Nucleus accumbens (tissue), 56 donors: ENCODE data around the gene SYT1.

ENCODE experiments used
- DNase-seq, 56 donors: peaks; one replicate each; lab custom pipeline; 2025; lab: John Stamatoyannopoulos, UW

Gene SYT1

GRCh38 chr12:79125358-79125757 is 260.8 kb downstream of the SYT1 start:
- no peak for DNase-seq

GRCh38 chr12:79127271-79127751 is 262.7 kb downstream of the SYT1 start:
- no peak for DNase-seq

GRCh38 chr12:79128956-79129355 is 264.4 kb downstream of the SYT1 start:
- no peak for DNase-seq

GRCh38 chr12:79138872-79139271 is 274.3 kb downstream of the SYT1 start:
- DNase-seq, result no peak

GRCh38 chr12:79140711-79141110 is 276.1 kb downstream of the SYT1 start:
- DNase-seq, result no peak

GRCh38 chr12:79141776-79142175 is 277.2 kb downstream of the SYT1 start:
- no peak for DNase-seq

GRCh38 chr12:79143803-79144202 is 279.2 kb downstream of the SYT1 start:
- no peak for DNase-seq

- no peak for DNase-seq
Observed at GRCh38 chr12:79151956-79152355, 287.4 kb downstream of the SYT1 start.

- no peak for DNase-seq
Observed at GRCh38 chr12:79155683-79156082, 291.1 kb downstream of the SYT1 start.

- DNase-seq, result no peak
Observed at GRCh38 chr12:79156846-79157463, 292.4 kb downstream of the SYT1 start.

- DNase-seq, result no peak
Observed at GRCh38 chr12:79161249-79161934, 296.8 kb downstream of the SYT1 start.

GRCh38 chr12:79162147-79162772 is 297.7 kb downstream of the SYT1 start:
- no peak for DNase-seq

- DNase-seq, result no peak
Observed at GRCh38 chr12:79162948-79163347, 298.4 kb downstream of the SYT1 start.

- no peak for DNase-seq
Observed at GRCh38 chr12:79164890-79165289, 300.3 kb downstream of the SYT1 start.

GRCh38 chr12:79168687-79169086 is 304.1 kb downstream of the SYT1 start:
- no peak for DNase-seq

GRCh38 chr12:79174626-79175025 is 310.1 kb downstream of the SYT1 start:
- no peak for DNase-seq

GRCh38 chr12:79183003-79183402 is 318.4 kb downstream of the SYT1 start:
- DNase-seq, result no peak

- no peak for DNase-seq
Observed at GRCh38 chr12:79183926-79184325, 319.4 kb downstream of the SYT1 start.

- no peak for DNase-seq
Observed at GRCh38 chr12:79186506-79186905, 321.9 kb downstream of the SYT1 start.

- no peak for DNase-seq
Observed at GRCh38 chr12:79187032-79187431, 322.5 kb downstream of the SYT1 start.

- DNase-seq, result no peak
Observed at GRCh38 chr12:79191391-79191790, 326.8 kb downstream of the SYT1 start.

- DNase-seq, result no peak
Observed at GRCh38 chr12:79194595-79194994, 330.0 kb downstream of the SYT1 start.
